OCI-LY1 (cell line): Measurements from ENCODE around the gene FAM168A.
"Not testable (repeated sequence)": the region's sequence is repeated elsewhere in the genome, so short reads cannot be mapped to it uniquely, and the experiment has no call there.

Experiments
- H2AFZ ChIP-seq: fragments of 200-600 bp; sonication (generic), shearing (Covaris generic); 2 replicates; pipeline ENCODE4 v1.6.0; 2014; ENCODE audit warnings: antibody characterized with exemption, mild to moderate bottlenecking, low read length
- H3F3A ChIP-seq: fragments of 200-600 bp; sonication (generic), shearing (Covaris generic); 2 replicates; pipeline ENCODE4 v1.6.0; 2014; ENCODE audit warnings: mild to moderate bottlenecking, antibody characterized with exemption, low read length, moderate library complexity; ENCODE audit not compliant: insufficient read depth
- H3K27ac ChIP-seq: fragments of 200-600 bp; sonication (generic); 2 replicates; pipeline ENCODE4 v1.5.1; 2014; ENCODE audit warnings: low read length, mixed run types, mild to moderate bottlenecking, low read depth; ENCODE audit not compliant: poor library complexity, severe bottlenecking
- H3K27me3 ChIP-seq: fragments of 200-600 bp; sonication (generic); 2 replicates; pipeline ENCODE4 v1.6.0; 2014; ENCODE audit warnings: antibody characterized with exemption, mild to moderate bottlenecking, low read length, moderate library complexity; ENCODE audit not compliant: insufficient read depth
- H3K36me3 ChIP-seq: fragments of 200-600 bp; sonication (generic); 2 replicates; pipeline ENCODE4 v1.6.1; 2014; ENCODE audit warnings: mild to moderate bottlenecking, antibody characterized with exemption, low read length, moderate library complexity, mixed read lengths; ENCODE audit not compliant: insufficient read depth
- H3K4me1 ChIP-seq: fragments of 200-600 bp; sonication (generic); 2 replicates; pipeline ENCODE4 v1.5.1; 2014; ENCODE audit warnings: mild to moderate bottlenecking, low read length, moderate library complexity; ENCODE audit not compliant: insufficient read depth, severe bottlenecking
- H3K4me2 ChIP-seq: fragments of 200-600 bp; sonication (generic), shearing (Covaris generic); 2 replicates; pipeline ENCODE4 v1.6.1; 2014; ENCODE audit warnings: low read length
- H3K4me3 ChIP-seq: fragments of 200-600 bp; sonication (generic); 2 replicates; pipeline ENCODE4 v1.5.1; 2014; ENCODE audit warnings: low read length, low read depth, mild to moderate bottlenecking, mixed read lengths; ENCODE audit not compliant: poor library complexity, severe bottlenecking
- H3K79me2 ChIP-seq: fragments of 200-600 bp; shearing (Covaris generic); 2 replicates; pipeline ENCODE4 v1.6.1; 2016; ENCODE audit warnings: mixed run types, low read length, mixed read lengths; ENCODE audit not compliant: insufficient read depth
- H3K9ac ChIP-seq: fragments of 200-600 bp; sonication (generic), shearing (Covaris generic); 2 replicates; pipeline ENCODE4 v1.6.1; 2014; ENCODE audit warnings: mild to moderate bottlenecking, low read length, mixed read lengths
- H3K9me2 ChIP-seq: fragments of 200-600 bp; sonication (generic), shearing (Covaris generic); 2 replicates; pipeline ENCODE4 v1.6.1; 2014; ENCODE audit warnings: low read depth, mild to moderate bottlenecking, low read length, mixed read lengths
- H3K9me3 ChIP-seq: fragments of 200-600 bp; shearing (Covaris generic); 2 replicates; pipeline ENCODE4 v1.6.1; 2014; ENCODE audit warnings: low read length, mixed read lengths
- H4K20me1 ChIP-seq: fragments of 200-600 bp; sonication (generic), shearing (Covaris generic); 2 replicates; pipeline ENCODE4 v1.6.0; 2016; ENCODE audit warnings: mild to moderate bottlenecking, low read length; ENCODE audit not compliant: insufficient read depth
- EZH2 ChIP-seq: fragments of 200-600 bp; sonication (generic), shearing (Covaris generic); IDR thresholded peaks from 2 replicates; pipeline ENCODE4 v1.8.0; 2017; ENCODE audit warnings: borderline replicate concordance, mixed run types, mild to moderate bottlenecking, antibody characterized with exemption, low read length, moderate library complexity, mixed read lengths
- TF ChIP-seq, protein P1 (sequence below): fragments of 200-600 bp; sonication (generic), shearing (Covaris generic); IDR thresholded peaks from 2 replicates; pipeline ENCODE4 v1.5.1; 2017; ENCODE audit warnings: mild to moderate bottlenecking, antibody characterized with exemption, low read length, moderate library complexity, mixed read lengths

The FAM168A gene

DNA sequence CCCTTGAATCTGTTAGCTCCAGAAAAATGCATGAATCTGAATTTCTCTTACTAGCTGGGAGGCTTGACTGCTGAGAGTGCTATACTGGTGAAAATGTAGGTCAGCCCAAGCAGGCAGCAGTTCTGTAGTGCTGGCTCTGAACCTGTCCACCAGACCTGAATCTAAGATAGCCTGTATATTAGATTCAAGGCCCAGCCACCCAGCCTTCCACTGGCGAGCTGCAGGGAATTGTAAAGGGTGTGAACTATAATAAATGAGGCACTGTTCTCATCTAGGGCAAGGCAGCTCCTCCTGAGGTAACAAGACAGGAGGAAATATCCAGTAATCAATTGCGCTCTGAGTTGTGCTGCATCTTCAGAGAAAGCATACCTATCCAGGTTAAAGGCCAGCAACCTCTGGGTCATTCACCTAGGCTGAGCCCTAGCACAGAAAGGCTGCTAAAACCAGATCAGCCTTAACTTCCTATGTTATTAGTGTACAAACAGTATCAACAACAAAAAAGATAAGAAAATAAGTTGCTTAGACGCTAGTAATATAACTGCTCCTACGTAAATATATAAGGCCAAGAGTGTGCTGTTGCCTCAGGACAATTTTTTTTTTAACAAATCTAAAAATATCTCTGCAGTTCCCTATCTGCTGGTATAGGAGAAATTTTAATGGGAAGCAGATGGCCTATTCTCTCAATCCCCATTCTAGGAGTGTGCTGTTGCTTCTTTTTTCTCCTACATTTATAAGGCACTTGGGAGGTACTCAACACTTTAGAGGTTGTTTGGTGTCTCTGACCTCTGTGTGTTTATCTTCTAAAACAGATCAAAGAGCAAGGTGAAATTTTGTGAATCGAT, 158.7 kb downstream of the FAM168A start:
- no peaks in the 10 kb centered on the region for H3K79me2 ChIP-seq
- no peaks in the 10 kb centered on the region for H3K4me1 ChIP-seq
- H3K36me3 ChIP-seq: no peaks in the 10 kb centered on the region
- no peaks in the 10 kb centered on the region for H3K27me3 ChIP-seq
- no peaks in the 10 kb centered on the region for H3F3A ChIP-seq
- no peak overlapping the region for H3K4me2 ChIP-seq
- H2AFZ ChIP-seq: no peak overlapping the region
- no peak overlapping the region for H3K9ac ChIP-seq
- H3K4me3 ChIP-seq: no peak overlapping the region
- H3K9me2 ChIP-seq: no peaks in the 10 kb centered on the region
- H3K9me3 ChIP-seq: no peaks in the 10 kb centered on the region
- H3K27ac ChIP-seq: no peak overlapping the region
- TF ChIP-seq, protein P1, sequence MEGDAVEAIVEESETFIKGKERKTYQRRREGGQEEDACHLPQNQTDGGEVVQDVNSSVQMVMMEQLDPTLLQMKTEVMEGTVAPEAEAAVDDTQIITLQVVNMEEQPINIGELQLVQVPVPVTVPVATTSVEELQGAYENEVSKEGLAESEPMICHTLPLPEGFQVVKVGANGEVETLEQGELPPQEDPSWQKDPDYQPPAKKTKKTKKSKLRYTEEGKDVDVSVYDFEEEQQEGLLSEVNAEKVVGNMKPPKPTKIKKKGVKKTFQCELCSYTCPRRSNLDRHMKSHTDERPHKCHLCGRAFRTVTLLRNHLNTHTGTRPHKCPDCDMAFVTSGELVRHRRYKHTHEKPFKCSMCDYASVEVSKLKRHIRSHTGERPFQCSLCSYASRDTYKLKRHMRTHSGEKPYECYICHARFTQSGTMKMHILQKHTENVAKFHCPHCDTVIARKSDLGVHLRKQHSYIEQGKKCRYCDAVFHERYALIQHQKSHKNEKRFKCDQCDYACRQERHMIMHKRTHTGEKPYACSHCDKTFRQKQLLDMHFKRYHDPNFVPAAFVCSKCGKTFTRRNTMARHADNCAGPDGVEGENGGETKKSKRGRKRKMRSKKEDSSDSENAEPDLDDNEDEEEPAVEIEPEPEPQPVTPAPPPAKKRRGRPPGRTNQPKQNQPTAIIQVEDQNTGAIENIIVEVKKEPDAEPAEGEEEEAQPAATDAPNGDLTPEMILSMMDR: no peak
- TF ChIP-seq EZH2: no peak
- H4K20me1 ChIP-seq: no peaks in the 10 kb centered on the region

DNA sequence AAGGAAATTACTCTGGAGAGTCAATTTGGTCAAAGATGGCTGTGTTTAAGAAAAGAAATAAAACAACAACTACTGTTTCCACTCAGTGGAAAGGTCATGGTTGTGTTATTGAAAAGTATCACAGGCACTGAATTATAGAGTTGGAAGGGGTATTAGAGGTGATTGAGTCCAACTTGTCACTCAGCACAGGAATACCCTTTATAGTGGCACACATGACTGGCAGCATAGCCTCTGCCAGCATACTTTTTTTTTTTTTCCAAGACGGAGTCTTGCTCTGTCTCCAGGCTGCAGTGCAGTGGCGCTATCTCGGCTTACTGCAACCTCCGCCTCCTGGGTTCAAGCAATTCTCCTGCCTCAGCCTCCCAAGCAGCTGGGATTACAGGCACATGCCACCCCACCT, 161.1 kb downstream of the FAM168A start:
- H3K9ac ChIP-seq, H2AFZ ChIP-seq, H3K4me1 ChIP-seq, H3F3A ChIP-seq, H4K20me1 ChIP-seq, H3K4me2 ChIP-seq, H3K27me3 ChIP-seq, H3K27ac ChIP-seq, H3K9me2 ChIP-seq, H3K9me3 ChIP-seq, H3K4me3 ChIP-seq, H3K36me3 ChIP-seq, H3K79me2 ChIP-seq: not testable (repeated sequence)

DNA sequence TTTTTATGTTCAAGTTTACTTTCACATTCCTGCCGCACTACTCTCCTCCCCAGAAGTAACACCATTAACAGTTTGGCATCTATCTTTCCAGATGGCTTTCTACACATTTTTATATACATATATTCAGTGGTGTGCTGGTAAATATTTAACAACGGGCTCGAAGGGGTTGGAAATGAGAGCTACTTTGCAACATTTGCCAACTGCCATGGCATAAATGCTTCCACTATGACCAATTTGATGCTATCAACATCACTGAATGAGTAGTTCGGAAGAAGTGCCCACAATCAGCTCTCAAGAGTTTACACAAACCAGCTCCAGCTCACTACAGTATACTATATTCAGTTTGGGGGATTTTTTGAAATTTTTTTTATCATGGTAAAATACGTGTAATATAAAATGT, 166.5 kb downstream of the FAM168A start:
- H3K9me3 ChIP-seq: no peaks in the 10 kb centered on the region
- no peak overlapping the region for H2AFZ ChIP-seq
- H3K9ac ChIP-seq: no peak overlapping the region
- no peaks in the 10 kb centered on the region for H3K9me2 ChIP-seq
- no peaks in the 10 kb centered on the region for H3K36me3 ChIP-seq
- no peaks in the 10 kb centered on the region for H3F3A ChIP-seq
- H3K4me3 ChIP-seq: no peak overlapping the region
- no peaks in the 10 kb centered on the region for H3K79me2 ChIP-seq
- TF ChIP-seq, protein P1: no peak
- TF ChIP-seq EZH2: no peak
- no peak overlapping the region for H3K27ac ChIP-seq
- no peaks in the 10 kb centered on the region for H3K4me1 ChIP-seq
- H4K20me1 ChIP-seq: no peaks in the 10 kb centered on the region
- H3K4me2 ChIP-seq: no peak overlapping the region
- no peaks in the 10 kb centered on the region for H3K27me3 ChIP-seq

DNA sequence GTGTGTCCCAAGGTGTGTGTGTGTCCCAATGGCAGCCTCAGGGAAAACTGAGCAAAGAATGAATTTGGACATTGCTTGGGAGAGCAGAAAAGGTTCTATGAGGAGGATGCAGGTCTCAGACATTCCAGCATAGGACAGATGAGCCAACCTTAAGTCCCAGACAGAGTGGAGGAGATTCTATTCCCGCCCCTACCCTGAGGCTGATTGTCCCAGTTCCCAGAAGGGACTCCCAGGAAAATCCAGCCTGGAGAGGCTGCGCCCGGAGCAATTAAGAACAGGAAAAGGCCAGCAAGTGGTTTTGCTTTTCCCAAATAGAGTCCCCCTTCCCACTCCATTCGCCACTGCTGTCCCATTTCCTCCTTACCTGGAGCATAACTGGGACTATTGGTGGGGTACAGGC, 167.6 kb downstream of the FAM168A start:
- no peak overlapping the region for H3K4me2 ChIP-seq

More for the DNA sequence above, 167.6 kb downstream of the FAM168A start:
- Histone ChIP-seq H3K9ac (no peak overlapping the region), H3K4me3 (no peak overlapping the region), H3K27ac (no peak overlapping the region), H3K36me3 (no peaks in the 10 kb centered on the region), H2AFZ (no peak overlapping the region), H3K4me1 (no peaks in the 10 kb centered on the region), H3K9me3 (no peaks in the 10 kb centered on the region), H3F3A (no peaks in the 10 kb centered on the region), H4K20me1 (no peaks in the 10 kb centered on the region), H3K79me2 (no peaks in the 10 kb centered on the region), H3K27me3 (no peaks in the 10 kb centered on the region), H3K9me2 (no peaks in the 10 kb centered on the region)
- TF ChIP-seq, protein P1: no peak
- TF ChIP-seq EZH2: no peak
